Measurements from ENCODE around the gene OMD.
"Not testable (repeated sequence)": the region's sequence is repeated elsewhere in the genome, so short reads cannot be mapped to it uniquely, and the experiment has no call there.

The OMD gene

GRCh38 chr9:92411157-92411556 is 13.1 kb downstream of the OMD start:
- not testable (repeated sequence) for DNase-seq (ENCODE audit: low read depth)

GRCh38 chr9:92408747-92409478 is 15.4 kb downstream of the OMD start:
- no peak for DNase-seq (ENCODE audit: low read depth)

- DNase-seq (ENCODE audit: low read depth): no peak
These were observed 16.5 kb downstream of the OMD start for GRCh38 chr9:92407818-92408217.

DNA sequence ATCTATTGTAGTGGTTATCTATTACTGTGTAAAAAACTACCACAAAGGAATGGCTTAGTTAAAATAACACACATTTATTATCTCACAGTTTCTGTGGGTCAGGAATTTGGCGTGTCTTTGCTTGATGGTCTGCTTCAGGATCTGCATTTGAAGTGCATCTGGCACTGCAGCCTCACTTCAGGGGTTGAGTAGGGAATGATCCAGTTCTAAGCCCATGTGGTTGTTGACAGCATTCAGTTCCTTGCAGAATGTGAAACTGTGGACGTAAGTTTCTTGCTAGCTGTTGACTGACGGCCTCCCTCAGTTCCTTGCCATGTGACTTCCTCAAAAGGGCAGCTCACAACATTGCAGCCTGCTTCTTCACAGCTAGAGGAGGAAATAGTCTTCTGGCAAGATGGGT is 17.8 kb downstream of the OMD start:
- DNase-seq (ENCODE audit: low read depth): peak; percentile 11

DNA sequence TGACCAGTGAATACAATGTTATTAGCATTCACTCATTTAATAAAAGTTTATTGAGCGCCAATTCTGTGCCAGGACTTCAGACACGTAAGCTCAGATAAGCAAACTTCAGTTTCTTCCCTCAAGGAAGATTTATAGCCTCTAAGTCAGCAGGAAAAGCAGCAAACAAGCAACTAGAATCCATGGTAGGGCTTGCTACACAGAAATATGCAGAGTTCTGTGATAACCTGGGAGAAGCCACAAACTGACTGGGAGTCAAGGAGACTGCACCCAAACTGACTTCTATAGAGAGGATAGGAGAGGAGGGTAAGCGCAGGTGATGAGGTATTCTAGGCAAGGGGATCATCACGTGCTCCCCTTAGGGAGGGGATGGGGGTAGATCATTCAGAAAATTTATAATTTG is 18.5 kb downstream of the OMD start:
- DNase-seq (ENCODE audit: low read depth): no peak

DNA sequence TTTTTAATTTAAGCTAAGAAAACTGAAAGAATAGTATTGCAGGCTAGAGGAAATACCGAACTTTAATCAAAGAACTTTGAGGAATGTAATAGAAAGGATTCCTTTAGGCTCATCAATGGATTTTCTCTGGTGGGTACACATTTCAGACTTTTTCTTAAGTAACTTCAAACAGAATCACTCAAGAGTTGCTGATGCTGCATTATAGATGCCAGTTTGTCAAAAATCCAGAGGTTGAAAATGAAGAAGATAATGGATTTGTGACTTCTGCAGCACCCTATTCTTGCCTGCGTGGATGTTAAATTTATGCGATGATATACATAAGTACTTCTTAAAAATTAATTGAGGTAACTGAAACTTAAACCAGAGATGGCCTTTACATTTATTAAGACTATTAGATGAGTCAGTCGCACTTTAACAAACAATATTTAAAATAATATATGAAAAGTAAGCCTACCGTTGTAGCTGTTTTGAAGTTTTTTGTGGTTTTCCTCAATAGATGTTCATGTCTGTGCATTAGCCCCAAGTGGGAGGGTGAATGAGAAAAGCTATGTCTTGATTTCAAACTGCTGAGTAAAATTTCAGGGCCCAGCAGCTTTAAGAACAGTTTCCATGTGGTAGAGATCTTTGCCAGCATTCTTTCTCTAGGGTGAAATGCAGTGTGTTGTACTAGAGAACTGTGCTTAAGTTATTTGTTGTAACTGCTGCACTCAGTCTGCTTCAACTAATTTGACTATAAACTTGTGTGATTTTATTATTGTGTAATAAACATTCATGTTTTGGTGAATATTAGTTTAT is 20.0 kb downstream of the OMD start, which contains the start of gene OGN:
TSS of gene OGN (minus strand) at position 537 of the 795 bp plus-strand sequence. CDS start 1,171 bp downstream, outside the sequence.
- DNase-seq (ENCODE audit: low read depth): no peak

- DNase-seq (ENCODE audit: low read depth): no peak
These were observed 21.2 kb downstream of the OMD start for GRCh38 chr9:92402826-92403745.

DNA sequence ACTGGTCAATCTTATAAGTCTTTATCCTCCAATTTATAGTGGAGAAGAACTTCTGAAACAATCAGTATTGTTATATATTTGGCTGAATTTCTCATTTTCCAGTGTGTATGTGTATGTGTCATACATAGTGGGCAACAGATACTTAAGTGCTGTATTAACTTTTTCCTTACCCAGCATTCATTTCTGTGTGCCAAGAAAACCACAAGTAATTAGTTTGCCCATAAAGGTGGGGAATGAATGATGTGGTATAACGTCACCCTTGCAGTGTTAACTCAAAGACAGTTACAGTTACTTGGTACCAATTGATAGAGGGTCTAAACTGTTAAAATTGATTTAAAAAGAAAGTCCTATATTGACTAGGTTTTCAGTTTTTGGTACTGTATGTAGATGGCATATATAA is 21.9 kb downstream of the OMD start:
- no peak for DNase-seq (ENCODE audit: low read depth)

GRCh38 chr9:92397853-92398252 is 26.4 kb downstream of the OMD start:
- no peak for DNase-seq (ENCODE audit: low read depth)

- no peak for DNase-seq (ENCODE audit: low read depth)
These were observed 28.7 kb downstream of the OMD start for GRCh38 chr9:92395617-92396016.

DNA sequence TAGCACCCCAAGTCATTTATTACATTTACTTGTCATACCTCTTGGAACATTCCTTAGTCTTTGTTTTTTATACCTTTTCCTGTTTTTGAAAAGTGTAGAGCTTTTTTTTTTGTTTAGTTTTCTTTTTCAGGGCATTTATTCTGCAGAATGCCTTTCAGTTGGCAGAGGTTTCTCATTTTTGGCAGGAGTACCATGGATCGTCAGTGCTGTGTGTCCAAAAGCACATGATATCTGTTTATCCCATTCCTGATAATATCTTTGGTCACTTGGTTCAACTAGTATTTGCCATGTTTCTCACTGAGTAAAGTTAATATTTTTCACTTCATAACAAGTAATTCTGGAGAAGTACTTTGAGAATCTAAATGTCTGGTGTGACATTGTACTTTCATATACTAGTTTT is 30.6 kb downstream of the OMD start:
- DNase-seq (ENCODE audit: low read depth): no peak

- no peak for DNase-seq (ENCODE audit: low read depth)
These were observed 31.6 kb downstream of the OMD start for GRCh38 chr9:92392690-92393089.

- no peak for DNase-seq (ENCODE audit: low read depth)
These were observed 38.3 kb downstream of the OMD start for GRCh38 chr9:92385953-92386352.

DNA sequence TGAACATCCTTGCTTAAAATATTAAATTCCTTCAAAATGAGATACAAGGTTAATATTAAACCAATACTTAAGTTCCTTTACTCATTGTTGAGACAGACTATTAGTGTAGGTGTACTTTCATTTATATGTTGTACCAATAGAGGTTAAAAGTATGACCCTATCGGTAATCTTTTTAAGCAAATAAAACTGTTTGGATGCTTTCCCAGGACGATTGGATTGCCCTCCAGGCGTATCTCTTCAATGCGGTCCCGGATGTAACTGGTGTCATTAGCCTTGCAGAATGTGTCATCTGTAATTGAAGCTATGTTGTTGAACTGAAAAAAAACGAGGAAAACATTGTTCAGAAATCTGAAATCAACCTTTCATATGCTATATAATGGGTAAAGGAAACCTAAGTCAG is 38.8 kb downstream of the OMD start:
- DNase-seq (ENCODE audit: low read depth): no peak

GRCh38 chr9:92385001-92385400 is 39.3 kb downstream of the OMD start:
- no peak for DNase-seq (ENCODE audit: low read depth)

DNA sequence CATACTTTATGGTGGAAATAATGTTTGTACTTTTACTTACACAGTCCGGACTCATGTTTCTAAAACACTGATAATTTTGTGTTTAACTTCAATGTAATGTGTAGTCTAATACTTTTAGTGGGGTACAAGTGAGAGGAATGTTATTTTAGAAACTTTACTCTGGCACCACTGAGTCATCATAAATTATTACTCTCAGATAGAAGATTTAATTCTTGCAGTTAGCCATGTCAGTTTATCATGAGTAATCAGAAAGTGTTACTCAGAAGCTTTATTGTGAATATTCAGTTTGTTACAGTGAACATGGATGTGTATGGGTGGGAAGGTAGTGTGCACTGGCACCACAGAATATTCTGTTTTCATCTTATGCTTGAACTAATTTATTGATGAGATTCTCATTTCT is 39.9 kb downstream of the OMD start:
- DNase-seq (ENCODE audit: low read depth): no peak

- no peak for DNase-seq (ENCODE audit: low read depth)
These were observed 42.5 kb downstream of the OMD start for GRCh38 chr9:92381775-92382174.

DNA sequence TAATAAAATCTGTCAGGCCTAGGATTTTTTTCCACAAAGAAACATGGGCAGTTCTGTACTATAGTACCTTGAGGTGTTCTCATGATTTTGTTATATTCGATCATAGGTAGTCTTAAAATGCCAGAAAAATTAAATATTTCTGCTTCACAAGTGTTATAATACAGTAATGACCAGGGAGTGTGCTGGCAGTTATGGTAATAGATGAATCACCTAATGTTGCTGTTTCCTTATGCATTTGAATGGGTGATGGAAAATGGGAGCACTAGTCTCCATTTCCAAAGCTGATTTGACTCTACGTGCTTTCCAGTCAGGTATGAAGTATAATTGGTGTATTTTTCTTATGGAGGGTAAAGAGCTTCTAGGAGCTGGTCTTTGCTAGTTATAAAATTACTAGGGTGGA is 43.7 kb downstream of the OMD start:
- DNase-seq (ENCODE audit: low read depth): no peak

GRCh38 chr9:92378865-92379560 is 45.3 kb downstream of the OMD start:
- DNase-seq (ENCODE audit: low read depth): no peak

- DNase-seq (ENCODE audit: low read depth): no peak
These were observed 46.4 kb downstream of the OMD start for GRCh38 chr9:92377876-92378275.

DNA sequence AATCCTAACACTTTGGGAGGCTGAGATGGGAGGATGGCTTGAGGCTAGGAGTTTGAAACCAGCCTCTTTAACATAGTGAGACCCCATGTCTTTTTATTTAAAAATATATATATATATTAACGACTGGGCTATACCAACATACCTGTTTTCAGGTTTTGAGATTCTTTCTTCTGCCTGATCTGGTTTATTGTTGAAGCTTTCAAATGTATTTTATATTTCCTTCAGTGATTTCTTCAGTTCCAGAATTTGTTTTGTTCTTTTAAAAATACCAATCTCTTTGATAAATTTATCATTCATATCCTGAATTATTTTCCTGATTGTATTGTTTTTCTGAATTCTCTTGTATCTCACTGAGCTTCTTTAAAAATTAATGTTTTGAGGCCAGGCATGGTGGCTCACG is 51.1 kb downstream of the OMD start:
- DNase-seq (ENCODE audit: low read depth): no peak

DNA sequence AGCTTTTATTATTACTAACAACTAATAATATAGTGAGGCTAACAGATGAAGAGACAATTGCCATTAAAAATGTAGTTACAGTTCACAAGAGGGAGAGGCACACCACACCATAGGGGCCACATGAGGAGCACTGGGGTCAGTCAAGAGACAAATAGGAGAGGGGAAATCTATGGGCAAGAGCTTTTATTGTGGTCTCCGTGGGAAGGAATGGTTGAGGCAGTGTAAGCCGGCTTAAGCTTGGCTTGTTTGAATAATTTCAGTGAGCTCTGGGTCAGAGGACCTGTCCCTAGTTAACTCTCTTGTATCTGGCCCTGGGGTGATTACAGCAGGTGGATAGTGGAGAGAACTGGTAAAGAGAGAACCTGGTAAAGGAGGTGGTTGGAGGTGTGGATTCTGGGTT is 55.2 kb downstream of the OMD start:
- no peak for DNase-seq (ENCODE audit: low read depth)
